Peyer's patch (tissue), 4 donors: ENCODE results near the gene ELAVL4. TPM values are rescaled to one million over a fixed set of nuclear protein-coding genes. Genes with fewer than 3 reads are reported as not detected.

Experiments used
- DNase-seq, 3 donors: peaks; one replicate each; pipeline ENCODE4 v3.0.0-alpha.2; 2017 to 2019
- H3K27ac ChIP-seq, 4 donors: fragments of 200-600 bp; sonication (generic); one replicate each; pipeline ENCODE4 v1.5.1; 2016 to 2019
- H3K27me3 ChIP-seq, 2 donors: fragments of 200-600 bp; sonication (generic); one replicate each; pipeline ENCODE4 v1.5.1; 2019
- H3K36me3 ChIP-seq, 3 donors: fragments of 200-600 bp; sonication (generic); one replicate each; pipeline ENCODE4 v1.5.1; 2016 to 2019
- H3K4me1 ChIP-seq, 4 donors: fragments of 200-600 bp; sonication (generic); one replicate each; pipeline ENCODE4 v1.5.1; 2016 to 2019
- H3K4me3 ChIP-seq, 4 donors: fragments of 200-600 bp; sonication (generic); 1 replicate in 3 of 4; 2 replicates in 1 of 4; pipeline ENCODE4 v1.5.1; 2016 to 2019; ENCODE audit warnings: mild to moderate bottlenecking in 1 of 4
- H3K9me3 ChIP-seq, 4 donors: fragments of 200-600 bp; sonication (generic); one replicate each; pipeline ENCODE4 v1.5.1; 2016 to 2019; ENCODE audit warnings: mild to moderate bottlenecking in 1 of 4
- CTCF ChIP-seq, 6 experiments: fragments of 450-650 bp in 4 of 6; fragments of 200-600 bp in 2 of 6; sonication (generic) in 1 of 6; IDR thresholded peaks; one replicate each; pipeline ENCODE4 v1.5.1; 2017 to 2019; ENCODE audit warnings: antibody characterized with exemption in 6 of 6, mild to moderate bottlenecking in 3 of 6, moderate library complexity in 1 of 6
- POLR2A ChIP-seq, 2 donors: fragments of 450-650 bp; IDR thresholded peaks; one replicate each; pipeline ENCODE4 v1.5.1; 2017; ENCODE audit warnings: antibody characterized with exemption in 2 of 2, mild to moderate bottlenecking in 2 of 2, moderate library complexity in 2 of 2
- total RNA-seq, 4 donors: library from RNA; depleted of rRNA; stranded (reverse); fragments of >200 nt; gene quantifications; one replicate each; pipeline ENCODE4 v1.1.0, GENCODE V29; 2016

Gene ELAVL4
- total RNA-seq, 4 donors from 2014 or later, result 0.18 to 5.5 (median 2.6) TPM

- TF ChIP-seq POLR2A (IDR thresholded peaks at IDR 0.05) (no peak), CTCF (IDR thresholded peaks at IDR 0.05) (peak in 2 of 6 experiments; percentile 8 to 17)
- Histone ChIP-seq H3K27ac (no peak overlapping the region), H3K4me3 (no peak overlapping the region), H3K9me3 (no peaks in the 10 kb centered on the region), H3K27me3 (no peaks in the 10 kb centered on the region), H3K36me3 (no peaks in the 10 kb centered on the region), H3K4me1 (no peaks in the 10 kb centered on the region)
- no peak for DNase-seq
These were observed 27.7 kb upstream of the ELAVL4 start for GRCh38 chr1:50080904-50081586.

- Histone ChIP-seq H3K36me3 (no peaks in the 10 kb centered on the region), H3K9me3 (no peaks in the 10 kb centered on the region), H3K27me3 (no peaks in the 10 kb centered on the region), H3K4me1 (no peaks in the 10 kb centered on the region), H3K4me3 (no peak overlapping the region), H3K27ac (no peak overlapping the region)
- TF ChIP-seq CTCF (IDR thresholded peaks at IDR 0.05) (no peak), POLR2A (IDR thresholded peaks at IDR 0.05) (no peak)
- no peak for DNase-seq
These were observed 24.3 kb upstream of the ELAVL4 start for GRCh38 chr1:50084389-50084788.

- Histone ChIP-seq H3K4me3 (no peak overlapping the region), H3K27me3 (no peaks in the 10 kb centered on the region), H3K27ac (no peak overlapping the region), H3K9me3 (no peaks in the 10 kb centered on the region), H3K4me1 (no peaks in the 10 kb centered on the region), H3K36me3 (no peaks in the 10 kb centered on the region)
- DNase-seq, result no peak
- TF ChIP-seq CTCF (IDR thresholded peaks at IDR 0.05) (no peak), POLR2A (IDR thresholded peaks at IDR 0.05) (no peak)
These were observed 17.7 kb upstream of the ELAVL4 start for GRCh38 chr1:50091068-50091467.

- no peaks in the 10 kb centered on the region for H3K36me3 ChIP-seq
- H3K9me3 ChIP-seq, result no peaks in the 10 kb centered on the region
- no peak overlapping the region for H3K27ac ChIP-seq
- TF ChIP-seq CTCF (IDR thresholded peaks at IDR 0.05) (no peak), POLR2A (IDR thresholded peaks at IDR 0.05) (no peak)
- H3K4me3 ChIP-seq, result no peak overlapping the region
- no peaks in the 10 kb centered on the region for H3K4me1 ChIP-seq
- no peaks in the 10 kb centered on the region for H3K27me3 ChIP-seq
- DNase-seq, result no peak
These were observed 13.0 kb upstream of the ELAVL4 start for GRCh38 chr1:50095716-50096115.

GRCh38 chr1:50097021-50097679, 11.6 kb upstream of the ELAVL4 start:
- TF ChIP-seq POLR2A (IDR thresholded peaks at IDR 0.05) (no peak), CTCF (IDR thresholded peaks at IDR 0.05) (no peak)

More at GRCh38 chr1:50097021-50097679, 11.6 kb upstream of the ELAVL4 start:
- Histone ChIP-seq H3K4me1 (no peaks in the 10 kb centered on the region), H3K9me3 (no peaks in the 10 kb centered on the region), H3K4me3 (no peak overlapping the region), H3K27me3 (no peaks in the 10 kb centered on the region), H3K36me3 (no peaks in the 10 kb centered on the region), H3K27ac (no peak overlapping the region)
- DNase-seq, result no peak
